Stimulated activated CD4-positive, alpha-beta T cell treated with anti-CD3 and anti-CD28 coated beads, Interleukin-12 subunit alpha, Interleukin-12 subunit beta, amount 100 ng/mL, for 24 hours (primary cell): Measurements from ENCODE around the gene HS3ST3B1.

Source experiments
- DNase-seq, 2 experiments: peaks; one replicate each; pipeline ENCODE4 v3.0.0-alpha.2; 2020; ENCODE audit warnings: low read depth in 2 of 2

Gene HS3ST3B1

GRCh38 chr17:14300575-14301278 is at the start of gene HS3ST3B1:
TSS of gene HS3ST3B1 (plus strand) at chr17:14301081. CDS start at chr17:14301519, 438 bp downstream.
- peak; percentile 98 to 100 for DNase-seq

GRCh38 chr17:14261406-14261805 is 39.5 kb upstream of the HS3ST3B1 start:
- DNase-seq: no peak

GRCh38 chr17:14268264-14268663 is 32.6 kb upstream of the HS3ST3B1 start:
- no peak for DNase-seq

DNA sequence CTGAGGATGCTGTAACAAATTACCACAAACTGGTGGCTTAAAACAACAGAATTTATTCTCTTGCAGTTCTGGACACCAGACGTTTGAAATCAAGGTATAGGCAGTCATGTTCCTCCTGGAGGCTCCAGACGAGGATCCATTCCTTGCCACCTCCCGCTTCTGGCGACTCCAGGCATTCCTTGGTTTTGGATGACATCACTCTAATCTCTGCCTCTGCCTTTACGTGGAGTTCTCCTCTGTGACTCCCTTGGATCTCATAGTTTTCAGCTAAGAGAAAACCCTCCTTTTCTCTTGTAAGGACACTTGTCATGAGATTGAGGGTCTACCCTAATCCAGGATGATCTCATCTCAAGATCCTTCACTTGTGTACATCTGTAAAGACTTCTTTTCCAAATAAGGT is 31.4 kb upstream of the HS3ST3B1 start:
- no peak for DNase-seq

- DNase-seq: no peak
These were observed 30.4 kb upstream of the HS3ST3B1 start for GRCh38 chr17:14270508-14270907.

DNA sequence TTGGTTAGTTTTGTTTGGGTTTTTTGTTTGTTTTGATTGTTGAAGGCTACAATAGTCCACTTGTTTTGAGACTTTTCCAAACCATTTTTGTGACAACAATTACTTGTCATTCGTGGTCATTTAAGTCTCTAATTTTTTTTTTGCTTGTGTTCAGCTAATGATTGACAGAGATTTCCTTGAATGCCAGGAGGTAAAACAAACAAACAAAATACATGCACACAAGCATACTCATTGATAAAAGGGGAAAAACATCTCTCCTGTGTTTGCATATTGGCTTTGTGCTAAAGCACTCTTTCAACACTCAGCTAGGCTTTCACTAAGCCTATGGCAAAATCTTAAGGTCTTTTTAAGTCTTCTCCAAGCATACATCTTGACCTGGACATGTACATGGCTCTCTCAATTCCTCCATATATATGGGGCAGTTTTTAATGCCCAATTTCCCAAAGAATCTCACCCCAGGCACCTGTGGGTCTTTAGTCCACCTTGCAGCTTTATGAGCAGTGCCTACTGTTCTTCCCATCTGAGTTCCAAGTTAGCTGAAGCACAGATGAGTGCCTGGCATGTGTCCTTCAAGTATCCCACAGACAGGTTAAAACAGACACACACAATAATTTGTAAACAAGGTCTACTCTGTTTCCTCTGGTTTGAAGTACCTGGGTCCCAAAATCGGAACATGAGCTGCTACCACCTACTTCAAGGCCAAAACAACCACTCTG is 24.2 kb upstream of the HS3ST3B1 start:
- DNase-seq: no peak

- no peak for DNase-seq
These were observed 19.4 kb upstream of the HS3ST3B1 start for GRCh38 chr17:14281530-14281929.

- DNase-seq: no peak
These were observed 18.2 kb upstream of the HS3ST3B1 start for GRCh38 chr17:14282726-14283125.

DNA sequence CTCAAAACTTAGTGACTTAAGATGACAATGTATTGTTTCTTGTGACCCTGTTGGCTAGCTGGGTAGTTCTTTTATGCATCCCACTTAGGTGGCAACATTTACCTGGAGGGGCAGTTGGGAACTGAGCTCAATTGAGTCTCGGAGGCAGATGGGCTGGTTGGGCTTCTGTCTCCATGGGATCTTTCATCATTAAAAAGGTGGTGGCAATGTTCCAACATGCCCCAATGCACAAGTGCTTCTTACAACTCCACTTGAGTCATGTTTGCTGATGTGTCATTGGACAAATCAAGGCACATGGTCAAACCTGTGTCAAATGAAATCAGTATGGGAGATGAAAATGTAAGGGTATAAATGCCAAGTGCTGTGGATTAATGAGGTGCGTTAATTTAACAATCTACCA is 11.7 kb upstream of the HS3ST3B1 start:
- no peak for DNase-seq

GRCh38 chr17:14294876-14295275 is 6.0 kb upstream of the HS3ST3B1 start:
- DNase-seq: no peak

- DNase-seq: no peak
These were observed 5.2 kb upstream of the HS3ST3B1 start for GRCh38 chr17:14295676-14296075.

- DNase-seq: no peak
These were observed 4.5 kb upstream of the HS3ST3B1 start for GRCh38 chr17:14296166-14296910.

GRCh38 chr17:14297161-14297851 is 3.6 kb upstream of the HS3ST3B1 start:
- DNase-seq: no peak

GRCh38 chr17:14298221-14298946 is 2.5 kb upstream of the HS3ST3B1 start:
- no peak for DNase-seq

- no peak for DNase-seq
These were observed 2.0 kb upstream of the HS3ST3B1 start for GRCh38 chr17:14298947-14299279.

- DNase-seq: peak in 1 of 2 experiments; percentile 20
These were observed 1.4 kb upstream of the HS3ST3B1 start for GRCh38 chr17:14299280-14300141.

GRCh38 chr17:14301279-14302090 is 604 bp downstream of the HS3ST3B1 start:
- DNase-seq: no peak

GRCh38 chr17:14302091-14302430 is 1.2 kb downstream of the HS3ST3B1 start:
- peak; percentile 31 to 59 for DNase-seq

DNA sequence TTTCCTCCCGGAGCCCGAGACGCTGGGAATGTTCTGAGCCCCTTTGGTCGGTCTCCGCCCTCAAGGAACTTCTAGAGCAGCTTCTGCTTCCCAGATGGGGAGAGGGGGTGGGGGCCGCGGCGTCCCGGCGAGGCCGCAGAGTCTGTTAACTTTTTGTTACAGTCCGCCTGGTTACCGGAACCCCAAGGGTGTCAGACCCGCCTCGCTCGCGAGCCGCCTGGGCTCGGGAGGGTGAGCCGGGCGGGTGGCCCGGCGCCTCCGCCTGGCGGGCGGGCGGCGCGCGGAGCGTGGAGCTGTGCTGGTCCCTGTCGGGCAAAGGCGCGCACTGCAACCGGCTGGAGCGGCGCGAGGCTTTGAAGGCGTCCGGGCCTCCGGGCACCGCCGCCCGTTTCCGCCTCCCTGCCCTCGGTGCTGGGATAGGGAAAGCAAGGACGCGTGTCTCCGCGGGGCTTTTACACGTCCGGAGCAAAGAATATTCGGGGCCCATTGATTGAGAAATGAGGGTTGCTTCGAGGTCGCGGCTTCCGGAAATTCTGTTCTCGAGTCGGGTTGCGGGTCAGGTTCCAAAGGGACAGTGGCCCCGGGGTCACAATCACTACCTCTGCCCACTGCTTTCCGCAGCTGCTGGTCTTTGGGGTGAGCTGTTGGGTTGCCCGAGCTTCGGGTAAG is 1.7 kb downstream of the HS3ST3B1 start:
- DNase-seq: peak; percentile 70 to 76
